ENCODE data around the gene ISYNA1. TPM values are rescaled to one million over a fixed set of nuclear protein-coding genes. Genes with fewer than 3 reads are reported as not detected.
A peak's percentile ranks its signal among the peaks of the same experiment; 100 is the strongest.

Gene ISYNA1
- total RNA-seq, 2 donors from 2014 or later = 24.1 to 49.4 TPM

DNA sequence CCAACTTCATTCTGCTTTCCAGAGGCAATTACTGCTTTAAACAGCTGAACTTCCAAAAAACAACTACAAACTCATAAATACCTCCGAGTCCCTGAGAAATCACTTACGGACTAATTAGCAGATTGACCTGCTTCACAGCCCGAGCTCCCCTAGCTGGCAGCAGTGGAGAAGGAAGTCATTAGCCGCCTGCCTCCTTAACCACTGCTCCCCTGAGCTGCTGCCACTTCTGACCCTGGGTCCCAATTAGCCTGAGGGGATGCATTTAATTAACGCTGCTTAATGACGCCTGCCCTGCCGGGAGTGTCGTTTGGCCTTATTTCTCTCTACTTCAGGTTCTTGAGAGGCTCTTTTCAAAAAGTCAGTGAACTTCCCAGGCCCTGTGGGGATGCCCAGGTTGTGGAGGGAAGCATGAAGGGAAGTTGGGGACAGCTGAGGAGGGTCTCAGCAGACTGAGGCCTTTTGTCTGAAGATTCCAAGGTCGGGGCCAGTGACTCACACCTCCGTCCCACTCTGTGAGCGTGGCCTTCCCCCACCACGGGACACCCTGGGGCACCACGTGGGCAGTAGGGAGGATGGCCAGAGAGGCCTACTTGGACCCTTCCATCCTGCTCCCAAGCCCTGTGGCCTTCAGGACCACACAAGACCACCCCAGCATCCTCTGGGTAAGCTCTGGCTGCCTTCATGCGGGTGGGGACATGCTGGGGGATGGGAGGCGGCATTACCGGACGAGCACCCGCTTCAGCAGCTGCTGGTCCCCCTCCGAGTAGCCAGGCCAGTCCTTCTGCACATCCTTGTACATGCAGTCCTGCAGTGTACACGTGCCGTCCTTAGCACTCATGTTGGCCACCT is 19.8 kb upstream of the ISYNA1 start:
- peak overlapping the region; percentile 39 to 59 for H3K27ac ChIP-seq
- no peaks in the 10 kb centered on the region for H3K9me3 ChIP-seq
- no peaks in the 10 kb centered on the region for H3K27me3 ChIP-seq
- DNase-seq (ENCODE audit: low spot score) = no peak
- peaks cover 0 to 50% of the 10 kb centered on the region in 2 donors for H3K4me1 ChIP-seq
- TF ChIP-seq, protein P1, sequence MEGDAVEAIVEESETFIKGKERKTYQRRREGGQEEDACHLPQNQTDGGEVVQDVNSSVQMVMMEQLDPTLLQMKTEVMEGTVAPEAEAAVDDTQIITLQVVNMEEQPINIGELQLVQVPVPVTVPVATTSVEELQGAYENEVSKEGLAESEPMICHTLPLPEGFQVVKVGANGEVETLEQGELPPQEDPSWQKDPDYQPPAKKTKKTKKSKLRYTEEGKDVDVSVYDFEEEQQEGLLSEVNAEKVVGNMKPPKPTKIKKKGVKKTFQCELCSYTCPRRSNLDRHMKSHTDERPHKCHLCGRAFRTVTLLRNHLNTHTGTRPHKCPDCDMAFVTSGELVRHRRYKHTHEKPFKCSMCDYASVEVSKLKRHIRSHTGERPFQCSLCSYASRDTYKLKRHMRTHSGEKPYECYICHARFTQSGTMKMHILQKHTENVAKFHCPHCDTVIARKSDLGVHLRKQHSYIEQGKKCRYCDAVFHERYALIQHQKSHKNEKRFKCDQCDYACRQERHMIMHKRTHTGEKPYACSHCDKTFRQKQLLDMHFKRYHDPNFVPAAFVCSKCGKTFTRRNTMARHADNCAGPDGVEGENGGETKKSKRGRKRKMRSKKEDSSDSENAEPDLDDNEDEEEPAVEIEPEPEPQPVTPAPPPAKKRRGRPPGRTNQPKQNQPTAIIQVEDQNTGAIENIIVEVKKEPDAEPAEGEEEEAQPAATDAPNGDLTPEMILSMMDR (IDR thresholded peaks at IDR 0.05) = no peak
- peaks cover 49% of the 10 kb centered on the region for H3K36me3 ChIP-seq
- no peak overlapping the region for H3K4me3 ChIP-seq

- TF ChIP-seq, protein P1 (IDR thresholded peaks at IDR 0.05) = no peak
- H3K27ac ChIP-seq = peak overlapping the region; percentile 39 to 59
Measured at GRCh38 chr19:18456974-18457373, 19.0 kb upstream of the ISYNA1 start.

GRCh38 chr19:18456279-18456678 is 18.3 kb upstream of the ISYNA1 start:
- H3K27ac ChIP-seq = peak overlapping the region; percentile 39 to 59
- DNase-seq (ENCODE audit: low spot score) = no peak
- no peak overlapping the region for H3K4me3 ChIP-seq
- H3K4me1 ChIP-seq = peaks cover 0 to 45% of the 10 kb centered on the region in 2 donors
- H3K27me3 ChIP-seq = no peaks in the 10 kb centered on the region
- TF ChIP-seq, protein P1 (IDR thresholded peaks at IDR 0.05) = no peak
- peaks cover 44% of the 10 kb centered on the region for H3K36me3 ChIP-seq
- H3K9me3 ChIP-seq = no peaks in the 10 kb centered on the region

More at GRCh38 chr19:18456974-18457373, 19.0 kb upstream of the ISYNA1 start:
- peaks cover 0 to 49% of the 10 kb centered on the region in 2 donors for H3K4me1 ChIP-seq
- peaks cover 49% of the 10 kb centered on the region for H3K36me3 ChIP-seq
- H3K27me3 ChIP-seq = no peaks in the 10 kb centered on the region
- no peak overlapping the region for H3K4me3 ChIP-seq
- peak; percentile 78 for DNase-seq (ENCODE audit: low spot score)
- H3K9me3 ChIP-seq = no peaks in the 10 kb centered on the region

GRCh38 chr19:18453269-18454024 is 15.5 kb upstream of the ISYNA1 start:
- Histone ChIP-seq H3K36me3 (peaks cover 52% of the 10 kb centered on the region), H3K9me3 (no peaks in the 10 kb centered on the region), H3K27ac (no peak overlapping the region), H3K4me3 (no peak overlapping the region), H3K4me1 (peaks cover 0 to 28% of the 10 kb centered on the region in 2 donors), H3K27me3 (no peaks in the 10 kb centered on the region)
- TF ChIP-seq, protein P1 (IDR thresholded peaks at IDR 0.05) = no peak
- no peak for DNase-seq (ENCODE audit: low spot score)

GRCh38 chr19:18452386-18452785 is 14.5 kb upstream of the ISYNA1 start:
- H3K4me1 ChIP-seq = peaks cover 0 to 20% of the 10 kb centered on the region in 2 donors
- no peak overlapping the region for H3K27ac ChIP-seq
- DNase-seq (ENCODE audit: low spot score) = no peak
- no peak overlapping the region for H3K4me3 ChIP-seq
- no peaks in the 10 kb centered on the region for H3K27me3 ChIP-seq
- H3K9me3 ChIP-seq = no peaks in the 10 kb centered on the region
- peaks cover 46% of the 10 kb centered on the region for H3K36me3 ChIP-seq
- TF ChIP-seq, protein P1 (IDR thresholded peaks at IDR 0.05) = no peak

Data from right atrium auricular region (tissue), 2 donors.